Glutamatergic neuron (in vitro differentiated cells): ENCODE data around the gene SMG6. TPM values are rescaled to one million over a fixed set of nuclear protein-coding genes. Genes with fewer than 3 reads are reported as not detected.
"Not testable (repeated sequence)": the region's sequence is repeated elsewhere in the genome, so short reads cannot be mapped to it uniquely, and the experiment has no call there.

ENCODE experiments used
- DNase-seq: peaks from one replicate; pipeline ENCODE4 v3.0.0; 2022
- H3K27ac Mint-ChIP-seq: one replicate; pipeline ENCODE4 v1.8.0; 2020; ENCODE audit warnings: mild to moderate bottlenecking, mixed read lengths, inconsistent platforms; ENCODE audit not compliant: unreplicated experiment
- H3K27me3 Mint-ChIP-seq: one replicate; pipeline ENCODE4 v1.8.0; 2020; ENCODE audit warnings: mild to moderate bottlenecking, moderate library complexity, mixed read lengths, inconsistent platforms; ENCODE audit not compliant: unreplicated experiment
- H3K36me3 Mint-ChIP-seq: one replicate; pipeline ENCODE4 v1.8.0; 2020; ENCODE audit warnings: mild to moderate bottlenecking, mixed read lengths, inconsistent platforms; ENCODE audit not compliant: unreplicated experiment
- H3K4me1 Mint-ChIP-seq: one replicate; pipeline ENCODE4 v1.8.0; 2020; ENCODE audit warnings: mild to moderate bottlenecking, low read depth, mixed read lengths, inconsistent platforms; ENCODE audit not compliant: unreplicated experiment
- H3K4me3 Mint-ChIP-seq: one replicate; pipeline ENCODE4 v1.8.0; 2020; ENCODE audit warnings: mild to moderate bottlenecking, mixed read lengths, inconsistent platforms; ENCODE audit not compliant: unreplicated experiment
- H3K9me3 Mint-ChIP-seq: one replicate; pipeline ENCODE4 v1.8.0; 2020; ENCODE audit warnings: mild to moderate bottlenecking, moderate library complexity, mixed read lengths, inconsistent platforms; ENCODE audit not compliant: unreplicated experiment
- total RNA-seq: library from RNA; stranded (reverse); fragmentation: NEBNext Ultra II Directional; extraction: Animal tissue kit (Norgen Biotek cat#: 25700); gene quantifications from one replicate; pipeline ENCODE4 v1.2.1, GENCODE V29; 2021; ENCODE audit not compliant: unreplicated experiment
- TF ChIP-seq, protein P1 (sequence below): fragments of 200-600 bp; sonication (generic); IDR thresholded peaks from one replicate; pipeline ENCODE4 v1.5.0; 2021; ENCODE audit not compliant: partially characterized antibody, unreplicated experiment

SMG6 gene
- total RNA-seq, 1 donor from 2014 or later = 42.7 TPM

DNA sequence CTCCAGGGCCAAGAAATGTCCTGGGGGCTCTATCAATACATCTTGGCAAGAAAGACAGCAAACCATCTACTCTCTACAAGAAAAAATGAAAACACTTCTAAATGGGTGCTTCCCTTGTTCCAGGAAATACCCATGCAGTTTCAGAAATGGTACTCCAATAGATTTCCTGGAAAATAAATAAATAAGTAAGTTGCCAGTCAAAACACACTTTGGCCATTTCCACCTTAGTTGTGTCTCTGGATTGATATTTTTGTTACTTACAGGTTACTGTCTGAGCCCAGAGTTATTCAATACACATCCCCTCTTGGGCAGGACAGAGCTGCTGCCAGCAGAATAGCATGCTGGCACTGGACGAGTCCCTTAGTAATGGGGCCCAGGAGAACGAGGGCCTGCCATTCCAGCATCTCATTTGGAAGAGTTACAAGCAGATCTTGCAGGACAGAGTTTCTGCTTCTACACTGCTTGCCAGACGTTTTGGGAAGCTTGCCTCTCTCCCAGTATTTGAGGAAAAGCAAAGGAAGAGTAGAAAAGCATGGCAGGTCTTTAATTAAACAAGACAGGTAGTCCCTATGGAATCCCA, 100.5 kb downstream of the SMG6 start:
- Mint-ChIP-seq H3K27ac (no peak overlapping the region), H3K27me3 (no peaks in the 10 kb centered on the region), H3K4me1 (no peaks in the 10 kb centered on the region), H3K9me3 (no peaks in the 10 kb centered on the region), H3K36me3 (no peaks in the 10 kb centered on the region), H3K4me3 (no peak overlapping the region)
- TF ChIP-seq, protein P1, sequence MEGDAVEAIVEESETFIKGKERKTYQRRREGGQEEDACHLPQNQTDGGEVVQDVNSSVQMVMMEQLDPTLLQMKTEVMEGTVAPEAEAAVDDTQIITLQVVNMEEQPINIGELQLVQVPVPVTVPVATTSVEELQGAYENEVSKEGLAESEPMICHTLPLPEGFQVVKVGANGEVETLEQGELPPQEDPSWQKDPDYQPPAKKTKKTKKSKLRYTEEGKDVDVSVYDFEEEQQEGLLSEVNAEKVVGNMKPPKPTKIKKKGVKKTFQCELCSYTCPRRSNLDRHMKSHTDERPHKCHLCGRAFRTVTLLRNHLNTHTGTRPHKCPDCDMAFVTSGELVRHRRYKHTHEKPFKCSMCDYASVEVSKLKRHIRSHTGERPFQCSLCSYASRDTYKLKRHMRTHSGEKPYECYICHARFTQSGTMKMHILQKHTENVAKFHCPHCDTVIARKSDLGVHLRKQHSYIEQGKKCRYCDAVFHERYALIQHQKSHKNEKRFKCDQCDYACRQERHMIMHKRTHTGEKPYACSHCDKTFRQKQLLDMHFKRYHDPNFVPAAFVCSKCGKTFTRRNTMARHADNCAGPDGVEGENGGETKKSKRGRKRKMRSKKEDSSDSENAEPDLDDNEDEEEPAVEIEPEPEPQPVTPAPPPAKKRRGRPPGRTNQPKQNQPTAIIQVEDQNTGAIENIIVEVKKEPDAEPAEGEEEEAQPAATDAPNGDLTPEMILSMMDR = no peak
- no peak for DNase-seq

DNA sequence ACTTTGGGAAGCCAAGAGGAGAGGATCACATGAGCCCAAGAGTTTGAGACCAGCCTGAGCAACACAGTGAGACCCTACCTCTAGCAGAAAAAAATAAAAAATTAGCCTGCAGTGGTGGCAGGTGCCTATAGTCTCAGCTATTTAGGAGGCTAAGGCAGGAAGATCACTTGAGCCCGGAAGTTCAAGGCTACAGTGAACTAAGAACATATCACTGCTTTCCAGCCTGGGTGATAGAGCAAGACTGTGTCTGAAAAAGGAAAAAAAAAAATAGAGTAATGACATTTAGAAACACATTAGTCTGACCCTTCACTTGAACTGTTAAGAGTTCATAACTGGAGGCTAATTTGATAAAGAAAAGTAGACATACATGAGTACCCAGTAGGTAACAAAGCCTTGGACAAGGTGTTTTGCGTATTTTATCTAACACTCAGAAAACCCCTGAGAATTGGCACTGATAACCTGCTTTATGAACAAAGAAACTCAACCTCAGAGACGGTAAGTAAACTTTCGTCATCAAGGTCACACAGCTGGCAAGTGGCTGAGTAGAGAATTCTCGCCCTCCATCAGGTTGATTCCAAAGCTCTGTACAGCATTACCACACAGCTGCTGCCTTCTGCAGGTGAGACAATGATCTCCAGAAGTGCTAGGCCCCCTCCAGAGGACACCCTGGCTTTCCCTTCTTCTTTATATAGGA, 101.1 kb downstream of the SMG6 start:
- H3K9me3 Mint-ChIP-seq = no peaks in the 10 kb centered on the region
- no peak overlapping the region for H3K4me3 Mint-ChIP-seq
- no peak for DNase-seq
- H3K36me3 Mint-ChIP-seq = no peaks in the 10 kb centered on the region
- TF ChIP-seq, protein P1 = no peak
- no peak overlapping the region for H3K27ac Mint-ChIP-seq
- no peaks in the 10 kb centered on the region for H3K4me1 Mint-ChIP-seq
- H3K27me3 Mint-ChIP-seq = no peaks in the 10 kb centered on the region

DNA sequence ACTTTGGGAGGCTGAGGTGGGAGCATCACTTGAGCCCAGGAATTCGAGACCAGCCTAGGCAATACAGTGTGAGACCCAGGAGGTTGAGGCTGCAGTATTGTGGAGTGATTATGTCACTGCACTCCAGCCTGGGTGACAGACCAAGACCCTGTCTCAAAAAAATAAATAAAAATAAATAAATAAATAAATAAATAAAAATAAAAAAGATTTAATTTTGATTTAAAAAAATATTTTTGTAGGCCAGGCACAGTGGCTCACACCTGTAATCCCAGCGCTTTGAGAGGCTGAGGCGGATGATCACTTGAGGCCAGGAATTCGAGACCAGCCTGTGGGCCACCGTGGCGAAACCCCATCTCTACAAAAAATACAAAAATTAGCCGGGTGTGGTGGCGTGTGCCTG, 104.2 kb downstream of the SMG6 start:
- H3K4me1 Mint-ChIP-seq, H3K27ac Mint-ChIP-seq, H3K4me3 Mint-ChIP-seq, DNase-seq, H3K9me3 Mint-ChIP-seq, H3K27me3 Mint-ChIP-seq, H3K36me3 Mint-ChIP-seq: not testable (repeated sequence)

DNA sequence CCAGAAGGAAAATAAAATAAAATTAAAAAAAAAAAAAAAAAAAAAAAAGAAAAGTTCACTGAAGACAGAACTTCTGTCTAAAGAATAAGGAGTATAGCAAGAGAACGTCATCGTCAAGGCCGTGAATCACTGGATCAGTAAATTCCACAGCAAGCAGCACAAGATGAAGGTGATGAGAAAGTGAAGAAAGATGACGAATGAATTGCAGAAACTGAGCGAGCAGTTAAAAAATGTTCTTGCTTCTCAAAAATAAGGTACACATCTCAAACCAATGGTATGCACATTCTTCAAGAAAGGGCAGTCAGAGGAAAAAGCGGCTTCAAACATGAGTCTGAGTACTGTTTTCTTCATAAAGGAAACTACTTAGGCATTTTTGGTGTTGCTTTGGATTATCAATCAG, 104.7 kb downstream of the SMG6 start:
- Mint-ChIP-seq H3K27me3 (no peaks in the 10 kb centered on the region), H3K36me3 (no peaks in the 10 kb centered on the region), H3K4me3 (no peak overlapping the region), H3K4me1 (no peaks in the 10 kb centered on the region), H3K27ac (no peak overlapping the region), H3K9me3 (no peaks in the 10 kb centered on the region)
- no peak for DNase-seq
- TF ChIP-seq, protein P1 = no peak

DNA sequence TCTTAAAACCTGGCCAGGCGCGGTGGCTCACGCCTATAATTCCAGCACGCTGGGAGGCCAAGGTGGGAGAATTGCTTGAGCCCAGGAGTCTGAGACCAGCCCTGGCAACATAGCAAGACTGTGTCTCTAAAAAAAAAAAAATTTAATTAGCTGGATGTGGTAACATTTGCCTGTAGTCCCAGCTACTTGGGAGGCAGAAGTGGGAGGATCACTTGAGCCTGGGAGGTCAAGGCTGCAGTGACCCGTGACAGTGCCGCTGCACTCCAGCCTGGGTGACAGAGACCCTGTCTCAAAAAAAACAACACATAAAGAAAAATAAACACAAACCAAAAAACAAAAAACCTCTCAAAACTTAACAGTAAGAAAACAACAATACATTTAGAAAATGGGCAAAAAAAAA, 106.3 kb downstream of the SMG6 start:
- no peak overlapping the region for H3K27ac Mint-ChIP-seq
- H3K4me3 Mint-ChIP-seq = no peak overlapping the region
- no peaks in the 10 kb centered on the region for H3K27me3 Mint-ChIP-seq
- H3K4me1 Mint-ChIP-seq = no peaks in the 10 kb centered on the region
- H3K9me3 Mint-ChIP-seq = no peaks in the 10 kb centered on the region
- TF ChIP-seq, protein P1 = no peak
- no peak for DNase-seq
- no peaks in the 10 kb centered on the region for H3K36me3 Mint-ChIP-seq
